ENCODE results near the gene TNP2.

Gene TNP2

DNA sequence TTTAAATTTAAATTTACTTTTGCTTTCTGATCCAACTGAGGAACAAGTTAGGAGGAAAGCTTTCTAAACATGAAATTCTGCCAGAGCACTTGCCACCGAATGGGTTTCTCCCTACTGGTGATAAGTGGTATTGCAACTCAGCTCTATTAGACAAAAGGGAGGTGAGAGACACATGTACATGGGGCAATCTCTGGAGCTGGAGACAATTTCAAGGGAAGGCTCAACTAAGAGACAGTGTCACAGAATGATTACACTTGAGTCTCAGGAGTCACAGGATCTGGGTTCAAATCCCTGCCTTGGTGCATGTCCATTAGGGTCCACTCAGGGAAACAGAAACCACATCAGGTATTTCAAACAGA lies 50.5 kb downstream of the TNP2 start:
- no peak for DNase-seq (ENCODE audit: low spot score)
